Type B pancreatic cell (in vitro differentiated cells): ENCODE results near the gene PRR22. TPM values are rescaled to one million over a fixed set of nuclear protein-coding genes. Genes with fewer than 3 reads are reported as not detected.

Experiments
- DNase-seq: peaks from one replicate; pipeline ENCODE4 v3.0.0; 2021; ENCODE audit warnings: mixed read lengths; ENCODE audit not compliant: unreplicated experiment; ENCODE audit errors: extremely low spot score
- H3K27ac Mint-ChIP-seq: 2 replicates; pipeline ENCODE4 v1.8.0; 2021; ENCODE audit warnings: mild to moderate bottlenecking, mixed read lengths
- H3K27me3 Mint-ChIP-seq: 2 replicates; pipeline ENCODE4 v1.8.0; 2021; ENCODE audit warnings: mixed read lengths
- H3K36me3 Mint-ChIP-seq: 2 replicates; pipeline ENCODE4 v1.8.0; 2021; ENCODE audit warnings: mixed read lengths
- H3K4me1 Mint-ChIP-seq: one replicate; pipeline ENCODE4 v1.8.0; 2021; ENCODE audit warnings: mixed read lengths; ENCODE audit not compliant: unreplicated experiment
- H3K4me3 Mint-ChIP-seq: 2 replicates; pipeline ENCODE4 v1.8.0; 2021; ENCODE audit warnings: mild to moderate bottlenecking, mixed read lengths
- H3K9me3 Mint-ChIP-seq: 2 replicates; pipeline ENCODE4 v1.8.0; 2021; ENCODE audit warnings: mixed read lengths
- total RNA-seq: library from RNA; stranded (reverse); gene quantifications from 2 replicates; pipeline ENCODE4 v1.2.1, GENCODE V29; 2021; ENCODE audit warnings: low replicate concordance
- TF ChIP-seq, protein P1 (sequence below): fragments of 200-600 bp; sonication (generic); conservative IDR thresholded peaks from 2 replicates; pipeline ENCODE4 v1.5.0; 2021; ENCODE audit warnings: antibody characterized with exemption, mild to moderate bottlenecking

Gene PRR22
- total RNA-seq, 1 donor from 2014 or later = 5.2 TPM

DNA sequence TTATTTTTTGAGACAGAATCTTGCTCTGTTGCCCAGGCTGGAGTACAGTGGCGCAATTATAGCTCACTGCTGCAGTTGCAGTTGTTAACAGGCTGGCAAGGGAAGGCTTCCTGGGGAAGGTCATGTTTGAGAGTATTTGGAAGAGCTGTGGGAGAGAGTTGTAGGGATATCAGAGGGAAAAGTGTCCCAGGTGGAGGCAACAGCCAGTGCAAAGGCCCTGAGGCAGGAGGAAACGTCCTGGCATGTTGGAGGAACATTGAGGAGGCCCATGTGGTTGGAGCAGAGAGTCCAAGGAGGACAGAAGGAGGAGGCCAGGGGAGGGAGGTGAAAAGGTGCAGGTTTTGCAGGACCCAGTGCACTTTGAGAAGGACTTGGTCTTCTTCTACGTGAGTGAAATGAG, 8.6 kb upstream of the PRR22 start:
- Mint-ChIP-seq H3K9me3 (peaks cover 5% of the 10 kb centered on the region), H3K36me3 (peaks cover 11% of the 10 kb centered on the region), H3K4me3 (no peak overlapping the region), H3K27me3 (no peaks in the 10 kb centered on the region), H3K27ac (no peak overlapping the region), H3K4me1 (peaks cover 10% of the 10 kb centered on the region)
- no peak for DNase-seq
- TF ChIP-seq, protein P1, sequence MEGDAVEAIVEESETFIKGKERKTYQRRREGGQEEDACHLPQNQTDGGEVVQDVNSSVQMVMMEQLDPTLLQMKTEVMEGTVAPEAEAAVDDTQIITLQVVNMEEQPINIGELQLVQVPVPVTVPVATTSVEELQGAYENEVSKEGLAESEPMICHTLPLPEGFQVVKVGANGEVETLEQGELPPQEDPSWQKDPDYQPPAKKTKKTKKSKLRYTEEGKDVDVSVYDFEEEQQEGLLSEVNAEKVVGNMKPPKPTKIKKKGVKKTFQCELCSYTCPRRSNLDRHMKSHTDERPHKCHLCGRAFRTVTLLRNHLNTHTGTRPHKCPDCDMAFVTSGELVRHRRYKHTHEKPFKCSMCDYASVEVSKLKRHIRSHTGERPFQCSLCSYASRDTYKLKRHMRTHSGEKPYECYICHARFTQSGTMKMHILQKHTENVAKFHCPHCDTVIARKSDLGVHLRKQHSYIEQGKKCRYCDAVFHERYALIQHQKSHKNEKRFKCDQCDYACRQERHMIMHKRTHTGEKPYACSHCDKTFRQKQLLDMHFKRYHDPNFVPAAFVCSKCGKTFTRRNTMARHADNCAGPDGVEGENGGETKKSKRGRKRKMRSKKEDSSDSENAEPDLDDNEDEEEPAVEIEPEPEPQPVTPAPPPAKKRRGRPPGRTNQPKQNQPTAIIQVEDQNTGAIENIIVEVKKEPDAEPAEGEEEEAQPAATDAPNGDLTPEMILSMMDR = no peak

DNA sequence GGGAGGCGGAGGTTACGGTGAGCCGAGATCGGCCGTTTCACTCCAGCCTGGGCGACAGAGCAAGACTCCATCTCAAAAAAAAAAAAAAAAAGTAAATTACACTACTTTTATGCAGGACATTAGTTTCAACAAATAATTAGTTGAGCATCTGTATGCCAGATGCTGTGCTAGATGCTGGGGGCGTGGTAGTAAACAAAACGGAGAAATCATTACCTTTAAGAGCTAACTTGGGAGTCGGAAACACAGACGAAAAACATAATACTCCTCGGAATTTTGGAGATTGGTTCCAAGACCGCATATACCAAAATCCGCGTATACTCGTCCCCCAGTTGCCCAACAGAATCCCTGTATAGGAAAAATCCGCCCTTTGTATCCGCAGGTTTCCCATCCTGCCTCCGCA, 7.7 kb upstream of the PRR22 start:
- Mint-ChIP-seq H3K27ac (no peak overlapping the region), H3K9me3 (peaks cover 5% of the 10 kb centered on the region), H3K4me3 (no peak overlapping the region), H3K4me1 (peaks cover 10% of the 10 kb centered on the region), H3K27me3 (no peaks in the 10 kb centered on the region), H3K36me3 (peaks cover 11% of the 10 kb centered on the region)
- DNase-seq = no peak
- TF ChIP-seq, protein P1 = no peak

DNA sequence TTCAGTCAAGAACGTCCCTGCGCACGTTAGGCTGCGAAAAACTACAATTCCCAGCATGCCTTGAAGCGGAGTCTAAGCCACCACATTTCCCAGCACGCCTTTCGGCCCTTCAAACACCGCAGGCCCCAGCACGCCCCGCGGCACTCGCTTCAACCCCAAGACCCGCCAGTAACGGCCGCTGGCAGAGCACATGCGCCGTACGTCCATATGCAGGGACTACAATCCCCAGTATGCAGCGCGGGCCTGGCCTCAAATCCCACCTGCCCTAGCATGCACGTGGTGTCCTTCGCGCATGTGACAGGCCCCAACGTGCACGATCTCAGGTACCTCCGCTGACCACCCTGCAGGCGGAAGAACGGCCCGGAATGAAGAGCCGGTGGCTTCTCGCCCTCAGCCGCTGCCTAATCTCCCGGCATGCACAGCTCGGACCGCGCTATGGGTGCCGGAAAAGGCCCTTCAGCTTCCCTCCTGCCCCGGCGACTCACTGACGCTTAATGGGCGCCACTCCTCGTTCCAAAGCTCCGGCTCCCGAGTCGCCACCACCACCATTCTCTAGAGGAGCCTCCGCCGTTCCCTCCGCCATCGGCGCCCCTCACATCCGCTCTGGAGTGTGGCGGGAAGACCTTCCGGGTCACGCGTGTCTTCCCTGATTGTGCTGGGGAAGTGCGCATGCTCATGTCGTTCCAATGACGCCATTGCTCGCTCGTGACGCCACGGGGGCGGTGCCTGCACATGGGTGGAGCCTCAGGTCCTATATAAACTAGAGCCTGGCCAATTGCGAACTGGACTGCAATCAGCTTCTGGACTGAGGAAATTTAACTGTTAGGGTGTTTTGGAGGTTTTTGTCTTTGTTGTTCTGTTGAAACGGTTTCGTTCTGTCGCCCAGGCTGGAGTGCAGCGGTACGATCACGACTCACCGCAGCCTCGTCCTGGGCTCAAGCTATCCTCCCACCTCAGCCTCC, 6.3 kb upstream of the PRR22 start, which contains the start of gene DUS3L:
DUS3L (minus strand) TSS at position 605 of the 962 bp plus-strand sequence; CDS start at position 583, 22 bp downstream.
- Mint-ChIP-seq H3K27me3 (no peaks in the 10 kb centered on the region), H3K4me1 (peaks cover 10% of the 10 kb centered on the region), H3K27ac (peak within 1 kb of the TSS; percentile 100), H3K9me3 (peaks cover 5% of the 10 kb centered on the region), H3K36me3 (peaks cover 11% of the 10 kb centered on the region), H3K4me3 (peak within 1 kb of the TSS; percentile 100)
- TF ChIP-seq, protein P1 = no peak
- peak; percentile 98 for DNase-seq

- H3K9me3 Mint-ChIP-seq = peaks cover 5% of the 10 kb centered on the region
- peak overlapping the region; percentile 100 for H3K4me3 Mint-ChIP-seq
- H3K4me1 Mint-ChIP-seq = peaks cover 10% of the 10 kb centered on the region
- H3K27me3 Mint-ChIP-seq = no peaks in the 10 kb centered on the region
- peak overlapping the region; percentile 100 for H3K27ac Mint-ChIP-seq
- no peak for DNase-seq
- H3K36me3 Mint-ChIP-seq = peaks cover 11% of the 10 kb centered on the region
- TF ChIP-seq, protein P1 = no peak
These were observed 5.5 kb upstream of the PRR22 start for GRCh38 chr19:5789886-5790558.

GRCh38 chr19:5789351-5789761, 4.8 kb upstream of the PRR22 start:
- Mint-ChIP-seq H3K27ac (no peak overlapping the region), H3K4me3 (no peak overlapping the region)

More at GRCh38 chr19:5789351-5789761, 4.8 kb upstream of the PRR22 start:
- DNase-seq = no peak
- Mint-ChIP-seq H3K36me3 (peaks cover 11% of the 10 kb centered on the region), H3K9me3 (peaks cover 5% of the 10 kb centered on the region), H3K27me3 (no peaks in the 10 kb centered on the region), H3K4me1 (peaks cover 10% of the 10 kb centered on the region)
- TF ChIP-seq, protein P1 = no peak
